DLD1 (cell line): Measurements from ENCODE around the gene DAPK2.
"Not testable (repeated sequence)": the region's sequence is repeated elsewhere in the genome, so short reads cannot be mapped to it uniquely, and the experiment has no call there.

Source experiments
- in situ Hi-C: cut with HindIII; loops from 2 replicates; pipeline ENCODE4 v1.10.0; 2017; ENCODE audit warnings: low sequenced_read_pairs

DAPK2 gene

GRCh38 chr15:64058279-64058678 is 12.0 kb upstream of the DAPK2 start:
- in situ Hi-C loops = no loop called here

GRCh38 chr15:64053674-64054073 is 7.4 kb upstream of the DAPK2 start:
- in situ Hi-C loops = not testable (repeated sequence)

- in situ Hi-C loops = no loop called here
These were observed 6.7 kb upstream of the DAPK2 start for GRCh38 chr15:64052925-64053491.

- in situ Hi-C loops = no loop called here
These were observed 5.3 kb upstream of the DAPK2 start for GRCh38 chr15:64051407-64052259.

- in situ Hi-C loops = no loop called here
These were observed 4.8 kb upstream of the DAPK2 start for GRCh38 chr15:64051093-64051402.

- in situ Hi-C loops = no loop called here
These were observed 4.2 kb upstream of the DAPK2 start for GRCh38 chr15:64050281-64051092.

GRCh38 chr15:64048781-64049460 is 2.6 kb upstream of the DAPK2 start:
- in situ Hi-C loops = no loop called here

GRCh38 chr15:64045774-64046420 is 388 bp downstream of the DAPK2 start:
- in situ Hi-C loops = no loop called here

- in situ Hi-C loops = no loop called here
These were observed 1.2 kb downstream of the DAPK2 start for GRCh38 chr15:64045101-64045435.

- in situ Hi-C loops = no loop called here
These were observed 1.8 kb downstream of the DAPK2 start for GRCh38 chr15:64044300-64045100.

GRCh38 chr15:64038878-64039610 is 7.2 kb downstream of the DAPK2 start:
- in situ Hi-C loops = no loop called here

- in situ Hi-C loops = no loop called here
These were observed 8.3 kb downstream of the DAPK2 start for GRCh38 chr15:64037966-64038365.

- in situ Hi-C loops = no loop called here
These were observed 9.2 kb downstream of the DAPK2 start for GRCh38 chr15:64037116-64037515.

- in situ Hi-C loops = no loop called here
These were observed 10.8 kb downstream of the DAPK2 start for GRCh38 chr15:64035525-64035924.

GRCh38 chr15:64034519-64034918 is 11.8 kb downstream of the DAPK2 start:
- in situ Hi-C loops = no loop called here

- in situ Hi-C loops = no loop called here
These were observed 14.0 kb downstream of the DAPK2 start for GRCh38 chr15:64032329-64032728.

- in situ Hi-C loops = no loop called here
These were observed 16.2 kb downstream of the DAPK2 start for GRCh38 chr15:64030123-64030522.

GRCh38 chr15:64029633-64030032 is 16.7 kb downstream of the DAPK2 start:
- in situ Hi-C loops = no loop called here

- in situ Hi-C loops = no loop called here
These were observed 17.2 kb downstream of the DAPK2 start for GRCh38 chr15:64029110-64029509.
